Ovary (tissue), 3 donors: Measurements from ENCODE around the gene ESYT2.

ENCODE experiments used
- EP300 ChIP-seq: sonication (generic); formaldehyde crosslinking; IDR thresholded peaks from one replicate; pipeline ENCODE4 v1.6.1; 2017; ENCODE audit warnings: antibody characterized with exemption
- POLR2A ChIP-seq: fragments of 450-650 bp; IDR thresholded peaks from one replicate; pipeline ENCODE4 v1.6.1; 2017; ENCODE audit warnings: antibody characterized with exemption, mild to moderate bottlenecking, moderate library complexity
- TF ChIP-seq, protein P1 (sequence below), 3 donors: fragments of 450-650 bp in 2 of 3; fragments of 200-600 bp in 1 of 3; IDR thresholded peaks; one replicate each; pipeline versions ENCODE4 v1.5.1 to v1.8.0; 2016 to 2022; ENCODE audit warnings: antibody characterized with exemption in 3 of 3, mild to moderate bottlenecking in 1 of 3
- donor health status: DM: no; HTN: no; CAD: no.

DNA sequence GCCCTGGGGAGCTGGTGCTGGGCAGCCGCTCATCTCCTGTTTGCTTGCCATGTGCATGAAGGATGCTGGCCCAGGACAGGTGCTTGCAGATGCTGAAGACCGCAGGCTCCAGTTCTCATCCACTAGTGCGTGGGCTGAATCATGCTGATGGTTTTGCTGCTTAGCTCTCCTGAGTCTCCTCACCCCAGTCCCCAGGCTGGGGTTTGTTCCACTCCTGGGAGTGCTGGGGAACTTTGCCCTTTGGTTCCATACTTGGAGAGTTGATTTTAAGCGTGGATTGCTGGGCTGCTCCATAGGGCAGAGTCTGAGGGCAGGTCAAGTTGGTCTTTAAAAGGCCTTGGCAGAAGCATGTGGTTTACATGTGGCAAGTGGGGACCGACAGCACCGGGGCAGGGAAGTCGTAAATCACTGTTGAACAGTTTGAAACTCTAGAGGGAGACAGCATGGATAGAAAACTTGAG lies 36.2 kb upstream of the ESYT2 start:
- TF ChIP-seq, protein P1, sequence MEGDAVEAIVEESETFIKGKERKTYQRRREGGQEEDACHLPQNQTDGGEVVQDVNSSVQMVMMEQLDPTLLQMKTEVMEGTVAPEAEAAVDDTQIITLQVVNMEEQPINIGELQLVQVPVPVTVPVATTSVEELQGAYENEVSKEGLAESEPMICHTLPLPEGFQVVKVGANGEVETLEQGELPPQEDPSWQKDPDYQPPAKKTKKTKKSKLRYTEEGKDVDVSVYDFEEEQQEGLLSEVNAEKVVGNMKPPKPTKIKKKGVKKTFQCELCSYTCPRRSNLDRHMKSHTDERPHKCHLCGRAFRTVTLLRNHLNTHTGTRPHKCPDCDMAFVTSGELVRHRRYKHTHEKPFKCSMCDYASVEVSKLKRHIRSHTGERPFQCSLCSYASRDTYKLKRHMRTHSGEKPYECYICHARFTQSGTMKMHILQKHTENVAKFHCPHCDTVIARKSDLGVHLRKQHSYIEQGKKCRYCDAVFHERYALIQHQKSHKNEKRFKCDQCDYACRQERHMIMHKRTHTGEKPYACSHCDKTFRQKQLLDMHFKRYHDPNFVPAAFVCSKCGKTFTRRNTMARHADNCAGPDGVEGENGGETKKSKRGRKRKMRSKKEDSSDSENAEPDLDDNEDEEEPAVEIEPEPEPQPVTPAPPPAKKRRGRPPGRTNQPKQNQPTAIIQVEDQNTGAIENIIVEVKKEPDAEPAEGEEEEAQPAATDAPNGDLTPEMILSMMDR (IDR thresholded peaks at IDR 0.05): no peak
- TF ChIP-seq POLR2A: no peak
- no peak for TF ChIP-seq EP300
